Smooth muscle cell (in vitro differentiated cells): ENCODE measurements around the gene MSL3B.

Source experiments
- DNase-seq: peaks from one replicate; lab custom pipeline; 2025; ENCODE audit not compliant: unreplicated experiment; lab: John Stamatoyannopoulos, UW
- H2AFZ ChIP-seq: fragments of 200-600 bp; sonication (generic); 2 replicates; pipeline ENCODE4 v1.6.0; 2016; ENCODE audit warnings: antibody characterized with exemption, low read depth, mild to moderate bottlenecking
- H3F3A ChIP-seq: fragments of 200-600 bp; sonication (generic); 2 replicates; pipeline ENCODE4 v1.6.0; 2017; ENCODE audit warnings: antibody characterized with exemption, low read depth
- H3K27ac ChIP-seq: fragments of 200-600 bp; sonication (generic); 2 replicates; pipeline ENCODE4 v1.5.1; 2016; ENCODE audit warnings: low read depth, mild to moderate bottlenecking
- H3K27me3 ChIP-seq: fragments of 200-600 bp; sonication (generic); 2 replicates; pipeline ENCODE4 v1.6.1; 2016; ENCODE audit warnings: low read depth, mild to moderate bottlenecking
- H3K36me3 ChIP-seq: fragments of 200-600 bp; sonication (generic); 2 replicates; pipeline ENCODE4 v1.5.1; 2016; ENCODE audit warnings: low read depth
- H3K4me1 ChIP-seq: fragments of 200-600 bp; sonication (generic); 2 replicates; pipeline ENCODE4 v1.5.1; 2016; ENCODE audit warnings: low read depth
- H3K4me2 ChIP-seq: fragments of 200-600 bp; sonication (generic); 2 replicates; pipeline ENCODE4 v1.6.0; 2016; ENCODE audit warnings: mild to moderate bottlenecking
- H3K4me3 ChIP-seq: fragments of 200-600 bp; sonication (generic); 2 replicates; pipeline ENCODE4 v1.5.1; 2016; ENCODE audit warnings: mild to moderate bottlenecking
- H3K79me2 ChIP-seq: fragments of 200-600 bp; sonication (generic); 2 replicates; pipeline ENCODE4 v1.6.0; 2016; ENCODE audit warnings: low read depth, mild to moderate bottlenecking
- H3K9ac ChIP-seq: fragments of 200-600 bp; sonication (generic); 2 replicates; pipeline ENCODE4 v1.6.0; 2016; ENCODE audit warnings: low read depth
- H3K9me3 ChIP-seq: fragments of 200-600 bp; sonication (generic); replicated peaks from 2 replicates; pipeline ENCODE4 v1.5.1; 2016; ENCODE audit warnings: low read depth
- H4K20me1 ChIP-seq: fragments of 200-600 bp; sonication (generic); 2 replicates; pipeline ENCODE4 v1.6.0; 2016; ENCODE audit warnings: low read depth
- WGBS: methylation state at CpG from one replicate; pipeline ENCODE4 v1.1.7; 2016; ENCODE audit warnings: low lambda C conversion rate; 5-methylcytosine and 5-hydroxymethylcytosine counted together
- TF ChIP-seq, protein P1 (sequence below): fragments of 200-600 bp; sonication (generic); IDR thresholded peaks from 2 replicates; pipeline ENCODE4 v1.5.1; 2017; ENCODE audit warnings: borderline replicate concordance, mild to moderate bottlenecking, antibody characterized with exemption; ENCODE audit not compliant: insufficient read depth, poor library complexity, severe bottlenecking

Gene MSL3B

DNA sequence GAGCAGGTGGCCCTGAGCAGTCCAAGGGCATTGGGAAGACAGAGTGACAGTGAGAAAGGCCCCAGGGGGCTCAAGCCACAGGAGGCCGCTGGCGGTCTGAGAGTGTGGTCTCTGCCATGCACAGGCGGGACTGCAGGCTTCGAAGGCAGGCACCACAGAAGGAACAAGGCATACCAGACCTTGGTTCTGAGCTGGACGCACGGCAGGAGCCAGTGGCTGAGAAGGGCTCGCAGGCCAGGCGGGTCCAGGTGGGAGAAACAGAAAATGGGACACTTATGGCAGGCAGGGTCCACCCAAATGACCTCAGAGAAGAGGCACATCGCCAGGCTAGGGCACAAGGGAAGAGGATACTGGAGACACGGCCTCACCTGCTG, 28.8 kb downstream of the MSL3B start:
- H3K79me2 ChIP-seq, result no peaks in the 10 kb centered on the region
- H3K9ac ChIP-seq, result no peak overlapping the region
- no peaks in the 10 kb centered on the region for H3F3A ChIP-seq
- H4K20me1 ChIP-seq, result no peaks in the 10 kb centered on the region
- no peak overlapping the region for H2AFZ ChIP-seq
- no peak for DNase-seq
- H3K4me2 ChIP-seq, result no peak overlapping the region
- H3K4me1 ChIP-seq, result no peaks in the 10 kb centered on the region
- over 99% methylated on average over 10 of the region's 10 CpGs for WGBS
- TF ChIP-seq, protein P1, sequence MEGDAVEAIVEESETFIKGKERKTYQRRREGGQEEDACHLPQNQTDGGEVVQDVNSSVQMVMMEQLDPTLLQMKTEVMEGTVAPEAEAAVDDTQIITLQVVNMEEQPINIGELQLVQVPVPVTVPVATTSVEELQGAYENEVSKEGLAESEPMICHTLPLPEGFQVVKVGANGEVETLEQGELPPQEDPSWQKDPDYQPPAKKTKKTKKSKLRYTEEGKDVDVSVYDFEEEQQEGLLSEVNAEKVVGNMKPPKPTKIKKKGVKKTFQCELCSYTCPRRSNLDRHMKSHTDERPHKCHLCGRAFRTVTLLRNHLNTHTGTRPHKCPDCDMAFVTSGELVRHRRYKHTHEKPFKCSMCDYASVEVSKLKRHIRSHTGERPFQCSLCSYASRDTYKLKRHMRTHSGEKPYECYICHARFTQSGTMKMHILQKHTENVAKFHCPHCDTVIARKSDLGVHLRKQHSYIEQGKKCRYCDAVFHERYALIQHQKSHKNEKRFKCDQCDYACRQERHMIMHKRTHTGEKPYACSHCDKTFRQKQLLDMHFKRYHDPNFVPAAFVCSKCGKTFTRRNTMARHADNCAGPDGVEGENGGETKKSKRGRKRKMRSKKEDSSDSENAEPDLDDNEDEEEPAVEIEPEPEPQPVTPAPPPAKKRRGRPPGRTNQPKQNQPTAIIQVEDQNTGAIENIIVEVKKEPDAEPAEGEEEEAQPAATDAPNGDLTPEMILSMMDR, result no peak
- no peaks in the 10 kb centered on the region for H3K36me3 ChIP-seq
- no peaks in the 10 kb centered on the region for H3K9me3 ChIP-seq
- no peak overlapping the region for H3K4me3 ChIP-seq
- no peaks in the 10 kb centered on the region for H3K27me3 ChIP-seq
- H3K27ac ChIP-seq, result no peak overlapping the region

- no peak for DNase-seq
- no peaks in the 10 kb centered on the region for H3K9me3 ChIP-seq
- no peaks in the 10 kb centered on the region for H3K27me3 ChIP-seq
- H3F3A ChIP-seq, result no peaks in the 10 kb centered on the region
- no peak overlapping the region for H3K4me2 ChIP-seq
- no peak overlapping the region for H3K4me3 ChIP-seq
- no peaks in the 10 kb centered on the region for H3K79me2 ChIP-seq
- 94% methylated on average over 12 of the region's 12 CpGs for WGBS
- no peak overlapping the region for H2AFZ ChIP-seq
- no peaks in the 10 kb centered on the region for H3K4me1 ChIP-seq
- H4K20me1 ChIP-seq, result no peaks in the 10 kb centered on the region
- H3K36me3 ChIP-seq, result no peaks in the 10 kb centered on the region
- TF ChIP-seq, protein P1, result no peak
- H3K9ac ChIP-seq, result no peak overlapping the region
- no peak overlapping the region for H3K27ac ChIP-seq
These were observed 29.3 kb downstream of the MSL3B start for GRCh38 chr2:233838726-233839446.

DNA sequence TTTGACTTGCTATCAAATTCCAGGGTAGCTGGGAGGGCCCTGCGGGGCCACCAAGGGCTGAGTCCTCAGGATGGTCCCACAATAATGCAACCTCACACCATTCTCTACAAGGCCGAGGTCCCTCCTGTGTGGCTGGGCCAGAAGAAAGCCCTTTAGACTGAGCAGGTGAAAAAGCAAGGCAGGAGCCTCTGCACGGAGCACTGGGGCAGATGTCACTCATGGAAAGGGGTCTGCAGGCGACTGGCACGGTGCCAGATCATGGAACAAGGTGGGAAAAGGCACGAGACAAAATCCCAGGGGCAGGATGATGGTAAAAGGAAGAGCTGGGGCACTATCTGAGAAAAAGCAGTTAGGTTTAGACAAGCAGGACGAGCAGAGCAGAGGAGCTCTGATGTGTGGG, 29.9 kb downstream of the MSL3B start:
- Histone ChIP-seq H3K9ac (no peak overlapping the region), H3K36me3 (no peaks in the 10 kb centered on the region), H4K20me1 (no peaks in the 10 kb centered on the region), H2AFZ (no peak overlapping the region), H3K27me3 (no peaks in the 10 kb centered on the region), H3K4me2 (no peak overlapping the region), H3K9me3 (no peaks in the 10 kb centered on the region), H3K4me1 (peaks cover under 1% of the 10 kb centered on the region), H3K79me2 (no peaks in the 10 kb centered on the region), H3K27ac (no peak overlapping the region), H3K4me3 (no peak overlapping the region), H3F3A (no peaks in the 10 kb centered on the region)
- TF ChIP-seq, protein P1, result no peak
- DNase-seq, result no peak
- WGBS, result 96% methylated on average over 7 of the region's 7 CpGs

DNA sequence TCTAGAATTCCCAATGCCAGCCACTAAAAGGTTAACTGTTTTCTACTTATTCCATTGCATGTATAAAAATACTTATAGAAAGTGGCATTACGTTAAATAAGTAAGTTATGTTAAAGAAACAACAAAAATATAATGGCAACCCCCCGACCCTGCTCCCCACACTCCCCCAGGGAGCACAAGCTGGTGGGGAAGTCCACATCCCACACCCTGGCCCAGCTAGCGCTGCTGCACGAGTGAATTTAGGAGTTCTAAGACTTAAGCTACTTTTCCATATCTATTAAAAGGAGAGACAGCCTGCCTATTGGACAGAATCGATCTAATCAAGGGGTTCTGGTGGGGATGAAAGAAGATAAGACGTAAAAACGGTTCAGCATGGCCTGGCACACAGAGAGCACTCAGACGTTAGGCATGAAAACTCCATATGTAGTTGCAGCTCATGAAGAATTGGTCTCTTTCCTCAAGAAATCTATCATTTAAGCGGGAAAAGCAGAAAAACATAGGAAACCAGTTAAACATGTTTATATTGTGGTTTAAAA, 30.4 kb downstream of the MSL3B start:
- H3K36me3 ChIP-seq, result no peaks in the 10 kb centered on the region
- no peaks in the 10 kb centered on the region for H3F3A ChIP-seq
- no peaks in the 10 kb centered on the region for H3K9me3 ChIP-seq
- H3K4me2 ChIP-seq, result no peak overlapping the region
- no peaks in the 10 kb centered on the region for H4K20me1 ChIP-seq
- no peak overlapping the region for H3K9ac ChIP-seq
- no peaks in the 10 kb centered on the region for H3K27me3 ChIP-seq
- no peak overlapping the region for H3K4me3 ChIP-seq
- H3K27ac ChIP-seq, result no peak overlapping the region
- TF ChIP-seq, protein P1, result no peak
- H3K4me1 ChIP-seq, result peaks cover 5% of the 10 kb centered on the region
- DNase-seq, result no peak
- H2AFZ ChIP-seq, result no peak overlapping the region
- H3K79me2 ChIP-seq, result no peaks in the 10 kb centered on the region
- WGBS, result 91% methylated on average over 9 of the region's 9 CpGs
